K562 (cell line): ENCODE results near the gene C9orf50. TPM values are rescaled to one million over a fixed set of nuclear protein-coding genes. Genes with fewer than 3 reads are reported as not detected.
A peak's percentile ranks its signal among the peaks of the same experiment; 100 is the strongest.

Experiments used
- ATF1 ChIP-seq, 2 experiments: fragments of 450-650 bp in 1 of 2; IDR thresholded peaks; 2 replicates each; pipeline ENCODE4 v1.6.1; 2016; ENCODE audit warnings: missing compliant biosample characterization in 1 of 2, missing genetic modification characterization in 1 of 2
- BCLAF1 ChIP-seq, 2 experiments: fragments of 450-650 bp in 1 of 2; IDR thresholded peaks; 2 replicates each; pipeline ENCODE4 v1.6.1; 2011 to 2017; ENCODE audit warnings: low read depth in 2 of 2, antibody characterized with exemption in 1 of 2, borderline replicate concordance in 1 of 2, low read length in 1 of 2, mild to moderate bottlenecking in 1 of 2, mixed read lengths in 1 of 2; ENCODE audit not compliant: control insufficient read depth in 1 of 2
- LARP7 ChIP-seq: fragments of 450-650 bp; IDR thresholded peaks from 2 replicates; pipeline ENCODE4 v1.6.1; 2016
- NR4A1 ChIP-seq, 2 experiments: fragments of 250-450 bp in 1 of 2; fragments of 450-650 bp in 1 of 2; sonication (Bioruptor Pico) in 1 of 2; IDR thresholded peaks; 2 replicates each; pipeline versions ENCODE4 v1.4.0 to v1.6.1; 2016 to 2020; ENCODE audit warnings: mild to moderate bottlenecking in 2 of 2, missing compliant biosample characterization in 1 of 2, missing genetic modification characterization in 1 of 2, moderate library complexity in 1 of 2
- THRA ChIP-seq: fragments of 450-650 bp; IDR thresholded peaks from 2 replicates; pipeline ENCODE4 v1.6.1; 2017; ENCODE audit warnings: mild to moderate bottlenecking, moderate library complexity
- U2AF1 ChIP-seq: fragments of 200-400 bp; formaldehyde crosslinking; optimal IDR thresholded peaks from 2 replicates; pipeline ENCODE3; 2017; ENCODE audit warnings: mild to moderate bottlenecking, low read depth, low read length, moderate library complexity
- ZNF212 ChIP-seq: fragments of 450-650 bp; formaldehyde crosslinking; IDR thresholded peaks from 2 replicates; pipeline ENCODE4 v1.4.0; 2020; ENCODE audit warnings: mild to moderate bottlenecking
- ZNF23 ChIP-seq: fragments of 250-450 bp; sonication (Bioruptor Pico); IDR thresholded peaks from 2 replicates; pipeline ENCODE4 v1.4.0; 2020; ENCODE audit warnings: mild to moderate bottlenecking
- ZNF436 ChIP-seq: fragments of 250-450, 450-650 bp; sonication (Bioruptor Pico); formaldehyde crosslinking; IDR thresholded peaks from 2 replicates; pipeline ENCODE4 v1.7.0; 2020; ENCODE audit warnings: mild to moderate bottlenecking
- ZNF507 ChIP-seq: conservative IDR thresholded peaks from 2 replicates; pipeline ENCODE4 v1.6.1; 2017; ENCODE audit warnings: missing genetic modification characterization, missing compliant biosample characterization
- polyA plus RNA-seq, 8 experiments: library from polyadenylated mRNA; depleted of rRNA in 4 of 8; stranded (reverse) in 5 of 8; unstranded in 3 of 8; fragments of >200 nt; fragmentation: Nextera tagmentation in 2 of 8; fragmentation: Illumina TruSeq in 1 of 8; extraction: Ambion mirVana in 2 of 8; extraction: Trizol in 1 of 8; gene quantifications; 2 replicates each; pipeline versions ENCODE4 v1.2.1 to v1.2.3, GENCODE V29; 2011 to 2014; ENCODE audit warnings: inconsistent platforms in 1 of 8, missing spikeins in 1 of 8
- total RNA-seq, 7 experiments: library from RNA; depleted of rRNA in 6 of 7; stranded (reverse); fragments of >200 nt in 6 of 7; fragmentation: Illumina TruSeq in 2 of 7; extraction: Trizol in 2 of 7; gene quantifications; 2 replicates each; pipeline versions ENCODE4 v1.2.1 to v1.2.3, GENCODE V29; 2011 to 2021; ENCODE audit warnings: low replicate concordance in 1 of 7
- TF ChIP-seq, protein P1 (sequence below): fragments of 250-450 bp; sonication (Bioruptor Pico); IDR thresholded peaks from 2 replicates; pipeline ENCODE4 v1.9.0; 2021; ENCODE audit warnings: mild to moderate bottlenecking, inconsistent platforms
- TF ChIP-seq, protein P2 (sequence below): fragments of 250-450 bp; sonication (Bioruptor Pico); IDR thresholded peaks from 2 replicates; pipeline ENCODE4 v1.5.0; 2021; ENCODE audit warnings: mild to moderate bottlenecking, moderate library complexity
- TF ChIP-seq, protein P3 (sequence below): fragments of 450-650 bp; conservative IDR thresholded peaks from 2 replicates; pipeline ENCODE4 v1.6.1; 2016; ENCODE audit warnings: missing genetic modification characterization, low read depth, mild to moderate bottlenecking, control low read depth, missing compliant biosample characterization

The C9orf50 gene
- total and polyA plus RNA-seq, 9 of the 15 experiments (the other 6 are each of a cell fraction or from before 2014, with no cell fraction given), result not detected

DNA sequence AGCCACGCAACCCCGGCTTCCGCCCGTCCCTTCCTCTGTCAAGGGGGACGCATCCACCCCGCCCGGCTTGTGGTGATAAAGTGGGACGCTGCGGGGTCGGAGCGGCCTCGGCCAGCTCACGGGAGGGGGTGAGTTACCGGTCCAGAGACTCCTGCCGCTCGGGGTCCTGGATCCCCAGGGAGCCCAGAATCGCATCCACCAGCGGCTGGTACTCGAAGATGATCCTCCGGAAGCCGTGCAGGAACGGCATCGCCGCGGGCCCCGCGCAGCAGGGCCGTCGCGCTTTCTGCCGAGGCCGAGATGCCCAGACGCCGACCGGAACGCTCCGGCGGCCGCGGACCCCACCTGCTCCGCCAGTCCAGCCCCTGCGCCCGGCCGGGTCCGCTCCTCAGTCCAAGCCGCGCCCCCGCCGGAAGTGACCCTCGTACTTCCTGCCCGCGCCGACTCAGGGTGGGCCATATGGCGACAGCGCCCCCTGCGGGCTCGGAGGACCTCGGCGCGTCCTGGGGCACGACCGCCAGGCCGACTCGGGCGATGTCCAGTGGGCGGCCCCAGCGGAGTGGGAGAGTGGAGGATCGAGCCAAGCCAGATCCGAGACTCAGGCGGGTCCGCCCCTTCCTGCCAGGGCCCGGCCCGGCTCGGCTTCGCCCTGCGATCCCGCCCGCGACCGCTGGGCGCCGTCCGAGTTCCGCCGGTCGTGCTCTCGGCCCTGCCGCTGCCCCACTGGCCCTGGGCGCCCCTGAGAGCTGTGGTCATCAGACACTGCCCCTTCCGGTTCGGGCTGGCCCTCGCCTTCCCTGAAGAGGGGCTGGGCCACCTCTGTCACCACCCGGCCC, 21.1 kb upstream of the C9orf50 start, which contains the start of gene ASB6 (continued):
- TF ChIP-seq, protein P1, sequence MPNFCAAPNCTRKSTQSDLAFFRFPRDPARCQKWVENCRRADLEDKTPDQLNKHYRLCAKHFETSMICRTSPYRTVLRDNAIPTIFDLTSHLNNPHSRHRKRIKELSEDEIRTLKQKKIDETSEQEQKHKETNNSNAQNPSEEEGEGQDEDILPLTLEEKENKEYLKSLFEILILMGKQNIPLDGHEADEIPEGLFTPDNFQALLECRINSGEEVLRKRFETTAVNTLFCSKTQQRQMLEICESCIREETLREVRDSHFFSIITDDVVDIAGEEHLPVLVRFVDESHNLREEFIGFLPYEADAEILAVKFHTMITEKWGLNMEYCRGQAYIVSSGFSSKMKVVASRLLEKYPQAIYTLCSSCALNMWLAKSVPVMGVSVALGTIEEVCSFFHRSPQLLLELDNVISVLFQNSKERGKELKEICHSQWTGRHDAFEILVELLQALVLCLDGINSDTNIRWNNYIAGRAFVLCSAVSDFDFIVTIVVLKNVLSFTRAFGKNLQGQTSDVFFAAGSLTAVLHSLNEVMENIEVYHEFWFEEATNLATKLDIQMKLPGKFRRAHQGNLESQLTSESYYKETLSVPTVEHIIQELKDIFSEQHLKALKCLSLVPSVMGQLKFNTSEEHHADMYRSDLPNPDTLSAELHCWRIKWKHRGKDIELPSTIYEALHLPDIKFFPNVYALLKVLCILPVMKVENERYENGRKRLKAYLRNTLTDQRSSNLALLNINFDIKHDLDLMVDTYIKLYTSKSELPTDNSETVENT (CRISPR knock-in tag), result peak; percentile 100
- TF ChIP-seq ATF1 (CRISPR knock-in tag; IDR thresholded peaks at IDR 0.05), result no peak; the same call in 1 of the 2 replicates
- TF ChIP-seq ATF1 (tag; IDR thresholded peaks at IDR 0.05), result peak; percentile 87
- TF ChIP-seq LARP7, result no peak
- TF ChIP-seq, protein P2, sequence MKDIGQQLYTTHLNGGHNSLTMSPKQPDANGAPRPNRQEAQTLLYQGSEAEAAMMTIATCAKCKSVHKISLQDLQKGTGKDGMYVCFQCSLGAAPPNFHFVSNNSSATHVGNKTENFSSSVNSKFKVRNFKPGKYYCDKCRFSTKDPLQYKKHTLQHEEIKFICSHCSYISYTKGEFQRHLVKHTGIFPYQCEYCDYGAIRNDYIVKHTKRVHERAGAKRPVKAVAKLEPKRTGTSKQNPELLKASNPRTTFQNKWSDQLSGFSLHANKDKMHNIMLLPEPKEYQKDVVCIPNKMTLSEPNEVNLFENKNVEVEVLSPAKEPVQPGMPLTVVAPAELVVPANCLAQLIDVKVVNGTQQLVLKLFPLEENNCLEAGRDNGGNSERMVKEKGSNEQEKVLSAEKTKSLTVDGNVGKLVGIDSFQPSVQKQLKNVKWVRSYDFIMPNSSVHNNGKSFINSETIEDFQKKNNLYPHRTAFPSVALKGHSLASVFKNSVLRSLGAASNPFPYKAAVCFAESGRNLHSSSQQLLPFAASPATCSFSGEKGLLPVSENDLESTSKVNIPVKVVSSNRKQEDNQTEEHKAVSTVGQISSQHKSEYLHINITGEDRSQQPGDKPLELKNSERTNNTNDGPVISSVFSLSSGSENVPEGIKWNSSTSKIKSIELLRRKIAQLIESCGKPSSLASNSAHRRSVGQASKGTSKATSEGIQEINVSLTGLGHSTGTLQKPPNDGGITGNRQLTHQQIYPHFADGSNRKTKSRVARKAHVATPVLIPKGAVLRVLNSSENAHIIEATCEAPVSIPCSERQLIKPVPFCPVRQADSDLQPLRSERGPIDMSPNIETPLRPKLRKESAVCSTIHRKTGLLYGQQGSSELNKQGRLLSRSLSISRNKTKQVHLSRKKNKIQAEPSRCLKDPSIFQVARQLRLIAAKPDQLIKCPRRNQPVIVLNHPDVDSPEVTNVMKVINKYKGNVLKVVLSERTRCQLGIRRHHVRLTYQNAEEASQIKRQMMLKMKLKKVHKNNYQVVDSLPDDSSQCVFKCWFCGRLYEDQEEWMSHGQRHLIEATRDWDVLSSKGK (CRISPR knock-in tag), result no peak
- no peak for TF ChIP-seq ZNF212 (CRISPR knock-in tag)
- TF ChIP-seq ZNF507 (tag), result no peak
- no peak for TF ChIP-seq ZNF436
- no peak for TF ChIP-seq NR4A1 (CRISPR knock-in tag; IDR thresholded peaks at IDR 0.05)
- no peak for TF ChIP-seq NR4A1 (tag; IDR thresholded peaks at IDR 0.05)
- peak in 1 of 2 experiments; percentile 90; a peak in 2 of 4 replicates for TF ChIP-seq BCLAF1 (IDR thresholded peaks at IDR 0.05; ENCODE audit: borderline replicate concordance in 1 of 2, control insufficient read depth in 1 of 2, low read depth in 2 of 2, low read length in 1 of 2)
- TF ChIP-seq, protein P3, sequence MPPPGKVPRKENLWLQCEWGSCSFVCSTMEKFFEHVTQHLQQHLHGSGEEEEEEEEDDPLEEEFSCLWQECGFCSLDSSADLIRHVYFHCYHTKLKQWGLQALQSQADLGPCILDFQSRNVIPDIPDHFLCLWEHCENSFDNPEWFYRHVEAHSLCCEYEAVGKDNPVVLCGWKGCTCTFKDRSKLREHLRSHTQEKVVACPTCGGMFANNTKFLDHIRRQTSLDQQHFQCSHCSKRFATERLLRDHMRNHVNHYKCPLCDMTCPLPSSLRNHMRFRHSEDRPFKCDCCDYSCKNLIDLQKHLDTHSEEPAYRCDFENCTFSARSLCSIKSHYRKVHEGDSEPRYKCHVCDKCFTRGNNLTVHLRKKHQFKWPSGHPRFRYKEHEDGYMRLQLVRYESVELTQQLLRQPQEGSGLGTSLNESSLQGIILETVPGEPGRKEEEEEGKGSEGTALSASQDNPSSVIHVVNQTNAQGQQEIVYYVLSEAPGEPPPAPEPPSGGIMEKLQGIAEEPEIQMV (tag), result peak; percentile 97
- TF ChIP-seq ZNF23, result no peak
- peak; percentile 82 for TF ChIP-seq U2AF1
- no peak for TF ChIP-seq THRA
